Measurements from ENCODE around the gene KCNJ15.

DNA sequence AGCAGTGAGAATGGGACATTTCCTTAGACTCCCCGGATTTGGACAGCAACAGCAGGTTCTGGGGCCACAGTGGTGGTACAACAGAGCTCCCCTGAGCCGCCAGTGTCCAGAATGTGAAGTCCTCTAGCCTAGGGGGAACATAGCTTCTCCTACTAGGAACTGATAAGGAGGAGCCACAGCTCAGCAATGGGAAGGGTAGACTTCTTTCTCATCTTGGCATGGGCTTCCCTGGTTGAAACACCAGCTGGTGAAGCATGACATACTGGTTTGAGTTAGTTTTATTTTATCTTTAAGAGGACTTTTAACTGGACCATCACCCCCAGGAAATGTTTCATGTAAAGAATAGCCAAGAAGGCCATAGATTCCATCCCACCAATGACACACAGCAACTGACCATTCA is 68.4 kb downstream of the KCNJ15 start:
- no peak for TF ChIP-seq RELA (IDR thresholded peaks at IDR 0.05; ENCODE audit: borderline replicate concordance, partially characterized antibody)
- no peak for TF ChIP-seq EZH2 (IDR thresholded peaks at IDR 0.05; ENCODE audit: borderline replicate concordance, control insufficient read depth, low read depth, low read length)
- no peak for TF ChIP-seq RB1 (IDR thresholded peaks at IDR 0.05; ENCODE audit: borderline replicate concordance)
- TF ChIP-seq HCFC1 (IDR thresholded peaks at IDR 0.05; ENCODE audit: low read length): no peak
- TF ChIP-seq PML (IDR thresholded peaks at IDR 0.05; ENCODE audit: low read length): no peak
- TF ChIP-seq POLR2A (IDR thresholded peaks at IDR 0.05; ENCODE audit: low read depth, low read length): no peak
- TF ChIP-seq, protein P1, sequence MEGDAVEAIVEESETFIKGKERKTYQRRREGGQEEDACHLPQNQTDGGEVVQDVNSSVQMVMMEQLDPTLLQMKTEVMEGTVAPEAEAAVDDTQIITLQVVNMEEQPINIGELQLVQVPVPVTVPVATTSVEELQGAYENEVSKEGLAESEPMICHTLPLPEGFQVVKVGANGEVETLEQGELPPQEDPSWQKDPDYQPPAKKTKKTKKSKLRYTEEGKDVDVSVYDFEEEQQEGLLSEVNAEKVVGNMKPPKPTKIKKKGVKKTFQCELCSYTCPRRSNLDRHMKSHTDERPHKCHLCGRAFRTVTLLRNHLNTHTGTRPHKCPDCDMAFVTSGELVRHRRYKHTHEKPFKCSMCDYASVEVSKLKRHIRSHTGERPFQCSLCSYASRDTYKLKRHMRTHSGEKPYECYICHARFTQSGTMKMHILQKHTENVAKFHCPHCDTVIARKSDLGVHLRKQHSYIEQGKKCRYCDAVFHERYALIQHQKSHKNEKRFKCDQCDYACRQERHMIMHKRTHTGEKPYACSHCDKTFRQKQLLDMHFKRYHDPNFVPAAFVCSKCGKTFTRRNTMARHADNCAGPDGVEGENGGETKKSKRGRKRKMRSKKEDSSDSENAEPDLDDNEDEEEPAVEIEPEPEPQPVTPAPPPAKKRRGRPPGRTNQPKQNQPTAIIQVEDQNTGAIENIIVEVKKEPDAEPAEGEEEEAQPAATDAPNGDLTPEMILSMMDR (IDR thresholded peaks at IDR 0.05 in 2 of 3, conservative IDR thresholded peaks at IDR 0.05 in 1 of 3; ENCODE audit: control insufficient read depth in 2 of 3, extremely low read depth in 1 of 3, insufficient read depth in 1 of 3, low read depth in 3 of 3, low read length in 3 of 3): no peak
- TF ChIP-seq, protein P2, sequence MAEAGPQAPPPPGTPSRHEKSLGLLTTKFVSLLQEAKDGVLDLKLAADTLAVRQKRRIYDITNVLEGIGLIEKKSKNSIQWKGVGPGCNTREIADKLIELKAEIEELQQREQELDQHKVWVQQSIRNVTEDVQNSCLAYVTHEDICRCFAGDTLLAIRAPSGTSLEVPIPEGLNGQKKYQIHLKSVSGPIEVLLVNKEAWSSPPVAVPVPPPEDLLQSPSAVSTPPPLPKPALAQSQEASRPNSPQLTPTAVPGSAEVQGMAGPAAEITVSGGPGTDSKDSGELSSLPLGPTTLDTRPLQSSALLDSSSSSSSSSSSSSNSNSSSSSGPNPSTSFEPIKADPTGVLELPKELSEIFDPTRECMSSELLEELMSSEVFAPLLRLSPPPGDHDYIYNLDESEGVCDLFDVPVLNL (IDR thresholded peaks at IDR 0.05; ENCODE audit: low read depth, low read length): no peak
- no peak for TF ChIP-seq EP300 (IDR thresholded peaks at IDR 0.05; ENCODE audit: borderline replicate concordance in 1 of 2, control insufficient read depth in 1 of 2, low read depth in 2 of 2, low read length in 2 of 2)
- no peak for TF ChIP-seq RCOR1 (conservative IDR thresholded peaks at IDR 0.05; ENCODE audit: low read depth, low read length)

Measured in GM12878 (cell line).